ENCODE measurements around the gene MSN.
A peak's percentile ranks its signal among the peaks of the same experiment; 100 is the strongest.
"Not testable (repeated sequence)": the region's sequence is repeated elsewhere in the genome, so short reads cannot be mapped to it uniquely, and the experiment has no call there.

MSN gene

DNA sequence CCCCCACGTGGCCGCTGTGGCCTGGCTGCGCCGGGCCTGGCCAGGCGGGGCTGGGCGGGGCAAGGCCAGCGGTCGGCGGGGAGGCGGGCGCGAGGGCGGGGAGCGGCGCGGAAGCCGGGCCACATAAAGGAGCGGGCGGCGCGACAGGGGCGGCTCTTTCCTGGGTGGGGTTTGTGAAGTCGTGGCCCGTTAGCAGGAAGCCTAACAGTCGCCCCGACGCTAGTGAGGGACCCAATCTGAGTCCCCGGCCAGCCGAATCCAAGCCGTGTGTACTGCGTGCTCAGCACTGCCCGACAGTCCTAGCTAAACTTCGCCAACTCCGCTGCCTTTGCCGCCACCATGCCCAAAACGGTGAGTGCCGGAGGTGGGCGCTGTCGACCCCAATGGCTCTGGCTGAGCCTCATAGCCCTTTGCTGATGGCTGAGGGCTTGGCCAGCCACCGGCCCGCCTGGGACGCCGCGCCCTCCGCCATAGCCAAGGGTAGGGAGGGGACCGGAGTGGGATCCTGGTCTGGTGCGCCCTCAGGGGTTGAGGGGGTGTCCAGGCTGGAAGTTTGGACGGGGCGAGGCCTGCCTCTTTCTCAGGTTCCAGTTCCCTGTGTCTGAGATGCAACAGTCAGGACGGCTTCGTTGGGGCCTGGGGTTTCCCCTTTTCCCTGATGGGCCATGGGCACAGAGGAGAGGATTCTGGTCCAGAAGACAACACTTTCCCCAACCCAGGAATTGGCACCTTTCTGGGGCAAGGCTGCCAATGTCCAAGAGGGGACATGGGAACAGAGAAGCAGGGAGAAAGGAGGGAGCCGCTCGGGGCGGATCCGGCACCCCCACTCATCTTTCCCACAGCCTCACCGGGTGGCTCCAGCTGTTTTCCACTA lies at the start of gene MSN:
Gene MSN (plus strand): TSS at position 152 of the 874 bp plus-strand sequence. CDS start 188 bp downstream, at position 340.
- DNase-seq (ENCODE audit: low spot score) = peak; percentile 73

- DNase-seq (ENCODE audit: low spot score) = peak; percentile 52
Measured at GRCh38 chrX:65620096-65620705, 47.3 kb upstream of the MSN start.

DNA sequence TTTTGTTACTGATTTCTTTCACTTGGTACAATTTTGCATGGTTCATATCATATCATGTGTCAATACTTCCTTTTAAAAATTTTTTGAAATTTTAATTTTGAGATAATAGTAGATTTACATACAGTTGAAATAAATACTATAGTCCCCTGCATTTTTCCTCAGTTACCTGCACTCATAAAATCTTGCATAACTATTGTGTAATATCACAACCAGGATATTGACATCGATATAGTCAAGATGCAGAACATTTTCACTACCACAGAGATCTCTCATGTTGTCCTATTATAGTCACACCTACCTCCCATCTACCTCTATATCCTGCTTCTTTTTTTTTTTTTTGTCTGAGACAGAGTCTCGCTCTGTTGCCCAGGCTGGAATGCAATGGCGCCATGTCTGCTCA lies 36.7 kb upstream of the MSN start:
- DNase-seq (ENCODE audit: low spot score) = no peak

- DNase-seq (ENCODE audit: low spot score) = no peak
Measured at GRCh38 chrX:65633826-65634225, 33.6 kb upstream of the MSN start.

GRCh38 chrX:65634732-65635131 lies 32.7 kb upstream of the MSN start:
- no peak for DNase-seq (ENCODE audit: low spot score)

- DNase-seq (ENCODE audit: low spot score) = no peak
Measured at GRCh38 chrX:65635378-65635777, 32.1 kb upstream of the MSN start.

DNA sequence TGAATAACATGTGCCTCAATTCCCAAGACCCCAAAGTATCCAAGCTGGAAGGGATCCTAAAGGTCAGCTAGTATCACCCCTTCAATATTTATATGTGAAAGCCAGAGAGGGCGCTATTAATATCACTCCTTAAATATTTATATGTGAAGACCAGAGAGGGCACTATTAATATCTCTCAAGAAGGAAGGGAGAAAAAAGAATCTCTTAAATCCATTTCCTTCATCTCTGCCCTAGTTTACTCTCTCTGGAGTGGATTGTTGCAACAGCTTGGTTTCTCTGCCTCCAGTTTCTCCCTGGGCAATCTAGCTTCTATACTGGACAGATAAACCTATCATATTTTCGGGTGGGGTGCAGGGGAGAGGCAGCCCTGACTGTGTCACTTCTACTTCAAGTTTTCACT lies 31.6 kb upstream of the MSN start:
- no peak for DNase-seq (ENCODE audit: low spot score)

DNA sequence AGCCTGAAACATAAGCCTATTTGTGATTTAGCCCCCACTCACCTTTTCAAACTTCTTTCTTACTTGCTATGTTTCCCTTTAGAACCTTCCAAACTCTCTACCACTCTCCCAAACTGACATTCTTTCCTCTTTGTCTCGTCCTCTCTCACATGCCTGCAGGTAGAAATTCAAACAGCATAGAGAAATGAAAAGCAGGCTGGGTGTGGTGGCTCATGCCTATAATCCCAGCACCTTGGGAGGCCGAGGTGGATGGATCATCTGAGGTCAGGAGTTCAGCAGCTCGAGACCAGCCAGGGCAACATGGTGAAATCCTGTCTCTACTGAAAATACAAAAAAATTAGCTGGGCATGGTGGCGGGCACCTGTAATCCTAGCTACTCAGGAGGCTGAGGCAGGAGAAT lies 31.2 kb upstream of the MSN start:
- not testable (repeated sequence) for DNase-seq (ENCODE audit: low spot score)

DNA sequence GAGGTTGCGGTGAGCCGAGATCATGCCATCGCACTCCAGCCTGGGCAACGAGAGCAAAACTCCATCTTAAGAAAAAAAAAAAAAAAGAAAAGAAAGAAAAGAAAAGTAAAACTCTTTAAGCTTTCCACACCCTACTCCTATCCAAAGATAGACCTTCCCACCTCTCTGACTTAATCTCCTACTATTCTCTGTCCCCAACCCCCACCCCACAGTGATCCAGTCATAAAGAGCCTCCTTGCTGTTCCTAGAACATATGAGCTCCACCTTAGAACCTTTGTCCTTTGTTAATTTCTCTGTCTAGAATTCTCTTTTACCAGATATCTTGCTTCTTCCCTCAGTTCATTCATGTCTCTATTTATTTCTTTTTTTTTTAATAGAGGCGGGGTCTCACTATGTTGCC lies 30.1 kb upstream of the MSN start:
- no peak for DNase-seq (ENCODE audit: low spot score)

DNA sequence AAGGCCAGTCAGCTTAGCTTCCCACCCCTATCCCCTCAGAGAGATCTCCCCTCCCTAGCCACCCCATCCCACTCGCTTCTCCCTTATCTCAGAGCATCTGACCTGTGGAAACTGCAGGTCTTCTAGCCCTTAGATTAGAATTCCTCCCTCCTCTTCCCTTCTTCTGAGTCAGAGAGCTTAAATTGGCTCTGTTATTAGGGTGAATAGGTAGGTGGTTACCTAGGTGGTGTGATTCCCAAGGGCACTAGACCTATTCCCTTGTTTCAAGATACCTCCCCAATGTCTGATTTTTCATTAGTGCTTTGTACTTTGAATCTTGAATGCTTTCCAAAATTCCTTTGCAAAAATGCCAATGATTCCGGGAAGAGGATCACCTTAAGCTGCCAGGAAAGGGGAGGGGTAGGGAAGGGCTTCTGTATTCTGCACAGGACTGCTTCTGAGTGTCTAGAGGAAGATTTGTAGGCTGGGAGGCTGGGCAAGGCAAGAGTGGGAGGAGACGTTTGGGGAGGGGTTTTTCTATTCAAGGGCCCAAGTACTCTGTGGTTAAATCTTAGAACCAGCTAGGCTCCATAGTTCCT lies 24.5 kb upstream of the MSN start:
- no peak for DNase-seq (ENCODE audit: low spot score)

DNA sequence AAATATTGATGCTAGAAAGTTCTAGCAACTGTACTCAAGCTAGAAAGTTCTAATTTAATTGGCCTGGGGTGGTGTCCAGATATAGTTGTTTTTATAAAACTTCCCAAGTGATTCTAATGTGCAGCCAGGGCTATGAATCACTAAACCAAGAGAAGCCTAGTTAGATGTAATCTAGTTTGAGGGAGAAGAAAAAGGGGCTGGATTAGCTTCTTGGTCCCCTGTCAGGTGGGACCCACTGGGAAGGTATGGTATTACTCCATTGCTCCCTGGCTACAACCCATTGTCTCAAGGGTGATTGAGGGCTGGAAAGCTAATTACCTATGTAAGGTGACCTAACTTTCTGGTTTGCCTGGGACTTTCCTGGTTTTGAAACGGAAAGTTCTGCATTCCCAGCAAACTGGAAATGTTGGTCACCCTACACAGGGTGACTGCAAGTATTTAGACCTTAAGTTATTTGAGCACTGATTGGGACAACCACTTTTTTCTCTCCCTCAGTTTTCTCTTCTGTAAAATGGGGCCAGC lies 23.9 kb upstream of the MSN start:
- no peak for DNase-seq (ENCODE audit: low spot score)

GRCh38 chrX:65644621-65645289 lies 22.7 kb upstream of the MSN start:
- no peak for DNase-seq (ENCODE audit: low spot score)

DNA sequence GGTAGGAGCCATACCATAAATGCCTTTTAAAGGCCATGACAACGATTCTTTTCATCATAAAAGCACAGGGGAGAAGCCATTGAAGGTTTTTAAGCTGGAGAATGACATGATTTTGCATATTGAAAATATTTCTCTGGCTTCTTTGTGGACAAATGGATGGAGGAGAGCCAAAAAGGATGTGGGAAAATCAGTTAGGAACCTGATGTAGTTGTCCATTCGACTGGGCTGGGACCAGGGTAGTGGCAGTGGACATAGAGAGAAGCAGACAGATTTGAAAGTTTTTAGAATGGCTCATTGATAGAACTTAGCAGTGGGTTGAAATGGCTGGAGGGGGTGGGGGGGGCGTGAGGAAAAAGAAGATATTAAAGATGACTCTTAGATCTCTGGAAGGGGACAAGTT lies 19.7 kb upstream of the MSN start:
- no peak for DNase-seq (ENCODE audit: low spot score)

DNA sequence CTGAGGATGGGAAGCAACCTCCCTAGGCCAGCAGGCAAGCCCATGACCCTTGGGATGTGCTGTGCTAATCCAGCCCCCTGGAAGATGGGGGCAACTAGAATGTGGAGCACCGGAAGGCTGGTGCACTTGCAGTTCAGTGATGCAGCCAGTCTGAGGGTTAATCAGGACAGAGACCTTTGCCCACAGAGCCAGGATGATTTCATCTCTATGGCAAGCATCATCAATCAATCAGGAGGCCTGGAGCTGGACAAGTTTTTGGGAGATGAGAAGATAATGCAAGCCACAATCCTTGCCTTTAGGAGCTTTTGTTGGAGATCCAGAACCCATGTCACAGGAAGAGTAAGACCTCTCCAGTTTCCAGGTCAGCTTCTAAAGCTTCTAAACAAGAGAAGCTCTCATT lies 15.4 kb upstream of the MSN start:
- DNase-seq (ENCODE audit: low spot score) = no peak

GRCh38 chrX:65657009-65657441 lies 10.4 kb upstream of the MSN start:
- not testable (repeated sequence) for DNase-seq (ENCODE audit: low spot score)

DNA sequence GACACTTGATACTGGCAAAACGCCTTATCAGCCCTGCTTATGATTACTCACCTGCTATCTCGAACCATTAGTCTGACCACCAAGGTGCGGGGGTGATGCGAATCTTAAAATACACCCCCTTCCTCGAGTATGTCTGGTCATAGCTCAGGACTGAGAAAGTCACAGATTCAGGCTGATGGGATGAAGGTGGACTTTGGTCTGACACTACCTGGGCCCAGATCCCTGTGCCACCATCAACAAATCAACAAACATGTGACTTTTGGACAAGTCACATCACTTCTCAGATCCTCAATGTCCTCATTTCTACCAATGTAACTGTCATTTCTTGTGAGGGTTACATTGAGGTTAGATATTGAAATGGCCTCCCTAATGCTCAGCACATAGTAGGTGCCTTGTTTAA lies 9.8 kb upstream of the MSN start:
- DNase-seq (ENCODE audit: low spot score) = no peak

DNA sequence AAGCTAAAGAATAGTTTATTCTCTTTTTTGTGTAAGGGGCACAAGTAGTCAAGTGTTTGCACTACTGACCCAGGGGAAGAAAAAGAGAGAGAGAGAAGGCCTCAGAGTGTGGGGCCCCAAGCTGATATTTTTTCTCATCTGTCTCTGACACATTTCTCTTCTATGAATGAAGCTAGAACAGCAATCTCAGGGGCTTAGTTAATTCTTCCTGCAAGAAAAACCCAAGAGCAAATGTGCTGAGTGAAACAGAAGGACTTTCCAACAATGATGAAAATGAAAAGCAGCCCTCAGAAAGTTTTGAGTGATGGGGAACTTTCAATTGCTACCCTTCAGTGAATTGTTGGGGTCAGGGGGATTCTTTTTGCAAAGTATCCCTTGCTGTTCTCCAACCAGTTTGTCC lies 9.2 kb upstream of the MSN start:
- DNase-seq (ENCODE audit: low spot score) = no peak

- DNase-seq (ENCODE audit: low spot score) = no peak
Measured at GRCh38 chrX:65667157-65667502, 324 bp upstream of the MSN start.

GRCh38 chrX:65668377-65669310 lies 1.2 kb downstream of the MSN start:
- DNase-seq (ENCODE audit: low spot score) = peak; percentile 59

GRCh38 chrX:65671286-65671685 lies 3.8 kb downstream of the MSN start:
- DNase-seq (ENCODE audit: low spot score) = no peak

DNA sequence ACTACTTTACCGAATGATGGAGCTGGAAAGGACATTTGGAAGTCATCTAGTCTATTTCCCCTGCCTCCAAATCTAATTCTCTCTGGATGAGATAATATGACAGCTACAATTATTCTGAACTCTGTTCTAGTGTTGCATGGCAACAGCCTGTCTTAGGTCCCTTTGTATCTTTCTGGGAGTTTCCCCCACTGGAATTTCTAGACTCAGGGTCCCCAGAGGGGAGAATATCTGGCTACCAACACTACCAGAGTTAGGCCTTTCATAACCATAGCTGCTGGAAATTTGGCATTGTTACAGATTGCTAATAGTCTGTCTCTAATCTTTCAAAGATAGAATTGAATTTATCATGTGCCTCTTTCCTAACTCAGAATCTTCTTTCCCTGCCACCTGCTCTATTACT lies 4.5 kb downstream of the MSN start:
- DNase-seq (ENCODE audit: low spot score) = no peak

- no peak for DNase-seq (ENCODE audit: low spot score)
Measured at GRCh38 chrX:65673857-65674203, 6.4 kb downstream of the MSN start.
